8988T (cell line): ENCODE results near the gene GTF2B.
"Not testable (repeated sequence)": the region's sequence is repeated elsewhere in the genome, so short reads cannot be mapped to it uniquely, and the experiment has no call there.

Source experiments
- DNase-seq: peaks from one replicate; pipeline ENCODE4 v3.0.0; 2011

The GTF2B gene

DNA sequence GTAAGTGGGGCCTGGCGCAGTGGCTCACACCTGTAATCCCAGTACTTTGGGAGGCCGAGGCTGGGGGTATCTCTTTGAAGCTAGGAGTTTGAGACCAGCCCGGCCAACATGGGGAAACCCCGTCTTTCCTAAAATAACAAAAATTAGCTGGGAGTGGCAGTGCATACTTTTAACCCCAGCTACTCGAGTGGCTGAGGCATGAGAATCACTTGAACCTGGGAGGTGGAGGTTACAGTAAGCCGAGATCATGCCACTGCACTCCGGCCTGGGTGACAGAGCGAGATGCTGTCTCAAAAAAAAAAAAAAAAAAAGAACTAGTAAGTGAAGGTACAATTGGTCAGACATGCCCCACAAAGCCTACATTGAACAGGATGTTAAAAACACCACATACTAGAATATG is 10.7 kb downstream of the GTF2B start:
- DNase-seq = not testable (repeated sequence)

DNA sequence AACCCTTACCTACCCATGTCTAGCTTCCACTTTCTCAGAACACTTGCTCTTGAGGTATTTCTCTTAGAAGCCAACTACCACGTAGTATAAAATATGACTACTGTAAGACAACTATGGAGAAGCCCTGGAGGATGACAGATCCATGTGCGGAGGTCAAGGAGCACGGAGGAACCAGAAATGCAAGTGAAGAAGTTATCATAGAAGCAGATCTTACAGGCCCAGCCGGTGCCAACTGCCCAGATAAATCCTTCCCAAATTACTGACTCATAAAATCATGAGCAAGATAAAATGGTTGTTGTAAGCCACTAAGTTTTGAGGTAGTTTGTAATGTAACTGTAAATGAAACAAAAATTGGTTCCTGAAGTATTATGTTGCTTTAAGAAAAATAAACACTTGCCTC is 12.6 kb downstream of the GTF2B start:
- no peak for DNase-seq

DNA sequence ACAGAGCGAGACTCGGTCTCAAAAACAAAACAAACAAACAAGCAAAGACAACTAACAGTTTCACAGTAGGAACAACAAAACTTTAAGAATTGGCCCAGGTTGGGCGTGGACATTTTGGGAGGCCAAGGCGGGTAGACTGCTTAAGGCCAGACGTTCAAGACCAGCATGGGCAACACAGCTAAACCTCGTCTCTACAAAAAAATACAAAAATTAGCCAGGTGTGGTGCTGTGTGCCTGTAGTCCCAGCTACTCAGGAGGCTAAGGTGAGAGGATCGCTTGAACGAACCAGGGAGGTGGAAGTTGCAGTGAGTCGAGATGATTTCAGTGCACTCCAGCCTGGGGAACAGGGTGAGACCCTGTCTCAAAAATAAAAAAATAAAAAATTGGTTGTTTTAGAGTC is 13.5 kb downstream of the GTF2B start:
- DNase-seq = no peak

DNA sequence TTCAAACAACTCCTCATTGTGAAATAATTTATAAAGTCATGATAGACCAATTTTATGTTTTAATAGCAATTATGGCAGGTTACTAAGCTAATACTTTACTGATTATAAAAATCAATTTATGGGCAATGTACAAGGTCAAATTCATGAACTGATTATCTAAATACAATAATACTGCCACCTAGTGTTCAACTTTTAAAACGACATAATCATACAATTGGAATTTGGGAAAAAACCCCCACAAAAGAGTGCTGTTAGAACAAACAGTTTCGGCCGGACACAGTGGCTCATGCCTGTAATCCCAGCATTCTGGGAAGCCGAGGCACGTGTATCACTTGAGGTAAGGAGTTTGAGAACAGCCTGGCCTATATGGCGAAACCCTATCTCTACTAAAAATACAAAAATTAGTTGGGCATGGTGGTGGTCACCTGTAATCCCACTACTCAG is 14.0 kb downstream of the GTF2B start:
- no peak for DNase-seq

DNA sequence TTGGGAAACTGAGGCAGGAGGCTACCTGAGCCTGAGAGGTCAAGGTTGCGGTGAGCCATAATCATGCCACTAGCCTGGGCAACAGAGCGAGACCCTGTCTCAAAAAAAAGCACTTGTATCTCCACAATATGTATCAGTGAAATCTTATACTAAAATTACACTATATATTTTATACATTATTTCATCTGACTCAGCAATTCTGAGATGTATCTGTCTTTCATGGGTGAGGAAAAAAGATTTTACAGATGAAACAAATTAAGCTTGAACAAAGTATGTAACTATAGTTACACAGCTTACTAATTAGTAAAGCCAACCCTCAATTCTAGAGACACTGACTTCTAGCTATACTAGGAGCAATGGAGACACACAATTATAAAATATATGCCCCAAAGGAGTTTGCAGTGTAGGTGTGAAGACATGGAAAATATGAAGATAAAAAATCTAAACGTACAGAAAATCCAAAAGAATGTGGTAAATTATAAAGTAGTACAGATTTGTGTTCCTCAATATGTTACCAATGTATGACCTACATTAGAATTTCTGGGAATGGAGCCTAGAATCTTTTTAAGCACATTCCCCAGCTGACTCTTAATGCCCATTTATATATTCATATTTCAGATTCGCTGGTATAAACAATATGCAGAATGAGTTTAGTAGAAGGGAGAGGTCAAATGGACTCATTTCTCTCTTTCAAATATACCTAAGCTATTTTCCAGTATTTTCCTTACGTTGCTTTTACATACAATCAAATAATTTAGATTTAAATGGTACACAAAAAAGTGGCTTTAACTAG is 14.6 kb downstream of the GTF2B start:
- DNase-seq = no peak

DNA sequence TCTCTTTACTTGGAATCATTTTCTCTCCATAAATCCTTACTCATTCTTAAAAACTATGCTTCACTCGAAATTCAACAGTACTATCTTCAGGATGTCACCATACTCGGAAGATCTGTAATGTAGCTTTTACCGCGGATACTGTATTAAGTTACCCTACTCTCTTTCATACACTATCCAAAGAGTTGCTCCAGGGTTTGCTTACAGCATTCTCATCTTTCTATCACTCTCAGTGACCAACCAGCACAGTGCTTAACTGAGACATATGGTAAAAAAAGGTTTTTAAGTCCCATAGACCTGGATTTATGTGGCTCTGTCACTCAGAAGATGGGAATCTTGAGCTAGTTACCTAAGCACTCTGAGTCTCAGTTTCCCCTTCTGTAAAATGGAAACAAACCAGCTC is 15.8 kb downstream of the GTF2B start:
- DNase-seq = no peak

DNA sequence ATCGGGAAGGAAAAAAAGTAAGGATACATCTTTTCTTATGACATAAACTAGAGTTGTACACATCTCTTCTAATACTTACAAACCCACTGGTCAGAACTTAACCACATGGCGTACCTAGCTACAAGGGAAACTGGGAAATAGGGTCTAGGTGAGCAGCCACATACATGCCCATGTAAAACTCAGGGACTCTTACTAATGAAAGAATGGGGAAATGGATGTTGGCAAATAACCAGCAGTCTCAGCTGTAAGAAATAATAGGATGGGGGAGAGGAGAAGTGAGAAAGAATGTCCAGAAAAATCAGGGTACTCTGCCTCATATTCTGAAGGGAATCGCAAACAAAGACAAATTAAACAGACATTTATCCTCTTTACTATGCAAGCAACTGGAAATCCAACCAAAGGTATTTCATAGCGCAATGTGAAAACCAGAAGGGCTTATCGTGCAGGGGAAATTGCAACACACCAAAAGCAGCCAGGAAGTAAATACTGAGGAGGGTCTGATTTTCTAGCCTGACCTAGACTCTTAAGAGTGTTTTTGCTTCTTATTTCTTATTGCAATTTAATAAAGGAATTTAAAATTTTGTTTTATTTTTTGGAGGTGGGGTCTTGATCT is 17.5 kb downstream of the GTF2B start:
- no peak for DNase-seq

DNA sequence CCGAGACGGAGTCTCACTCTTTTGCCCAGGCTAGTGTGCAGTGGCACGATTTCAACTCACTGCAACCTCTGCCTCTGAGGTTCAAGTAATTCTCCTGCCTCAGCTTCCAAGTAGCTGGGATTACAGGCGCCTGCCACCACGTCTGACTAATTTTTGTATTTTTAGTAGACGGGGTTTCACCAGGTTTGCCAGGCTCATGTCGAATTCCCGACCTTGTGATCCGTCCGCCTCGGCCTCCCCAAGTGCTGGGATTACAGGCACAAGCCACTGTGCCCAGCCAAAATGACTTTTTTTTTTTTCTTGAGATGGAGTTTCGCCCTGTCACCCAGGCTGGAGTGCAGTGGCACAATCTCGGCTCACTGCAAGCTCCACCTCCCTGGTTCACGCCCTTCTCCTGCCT is 21.7 kb downstream of the GTF2B start:
- not testable (repeated sequence) for DNase-seq

DNA sequence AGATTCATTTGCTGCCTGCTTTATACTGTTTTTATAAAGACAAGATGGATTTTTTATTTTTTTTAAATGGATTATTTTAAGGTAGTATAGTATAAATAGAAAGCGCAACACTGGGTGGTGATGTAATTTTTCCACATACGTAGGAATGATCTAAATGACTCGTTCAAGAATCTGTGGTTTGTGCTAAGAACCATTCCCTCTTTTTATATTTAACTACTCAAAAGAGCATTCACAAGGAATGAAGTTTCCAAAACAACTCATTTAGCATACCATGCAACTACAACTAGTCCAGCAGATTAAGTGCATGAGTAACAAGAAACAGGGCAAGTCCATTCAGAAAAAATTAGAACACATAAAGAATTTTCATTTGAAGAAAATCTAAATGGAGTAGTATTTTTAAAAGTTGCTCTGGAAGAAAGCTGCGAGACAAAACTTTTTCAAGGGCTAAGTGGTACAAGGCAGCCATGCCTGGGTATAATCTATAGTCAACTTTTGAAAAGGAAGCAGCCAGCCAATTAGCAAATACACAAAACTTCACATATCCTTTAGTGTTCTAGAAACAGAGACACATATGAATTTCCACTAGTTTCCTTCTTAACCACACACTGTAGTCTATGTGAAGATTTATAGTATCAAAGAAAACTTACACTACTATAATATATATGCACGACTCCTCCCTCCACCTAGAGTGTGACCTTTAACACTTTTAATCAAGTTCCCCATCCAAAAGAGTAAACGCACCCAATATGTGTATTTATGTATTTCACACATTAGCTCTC is 23.4 kb downstream of the GTF2B start:
- no peak for DNase-seq

DNA sequence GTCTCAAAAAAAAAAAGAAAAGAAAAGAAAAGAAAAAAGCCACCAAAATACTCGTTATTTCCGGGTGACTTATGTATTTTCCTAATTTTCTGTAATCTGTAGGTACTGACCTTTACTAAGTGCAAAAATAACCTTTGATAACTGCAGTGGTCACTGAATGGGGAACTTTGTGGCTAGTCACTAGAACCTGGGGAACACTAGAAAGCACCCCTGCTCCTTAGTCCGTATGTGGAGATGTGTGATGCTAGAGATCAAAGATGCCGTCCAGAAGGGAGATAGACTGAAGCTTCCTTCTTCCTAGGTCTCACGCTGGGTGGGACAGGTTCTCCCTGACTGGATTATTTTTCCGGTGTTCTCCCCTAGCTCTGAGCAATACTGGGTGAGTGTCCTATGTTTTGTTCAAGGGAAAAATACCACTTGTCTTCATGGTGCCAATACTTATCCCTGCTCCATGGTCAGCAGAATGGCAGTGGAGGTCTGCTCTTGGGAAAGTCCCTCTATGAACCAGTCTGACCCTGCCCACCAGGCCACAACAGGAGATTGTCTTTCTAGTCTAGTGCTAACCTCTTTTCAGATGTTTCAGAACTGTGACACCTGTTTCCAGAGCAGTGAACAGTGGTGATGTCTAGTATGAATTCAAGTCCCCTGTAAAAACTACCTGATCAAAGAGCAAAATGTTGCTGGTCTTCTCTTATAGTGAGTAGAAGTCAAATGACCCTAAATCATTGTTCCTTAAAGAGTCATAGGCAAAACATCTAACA is 39.9 kb downstream of the GTF2B start:
- no peak for DNase-seq

DNA sequence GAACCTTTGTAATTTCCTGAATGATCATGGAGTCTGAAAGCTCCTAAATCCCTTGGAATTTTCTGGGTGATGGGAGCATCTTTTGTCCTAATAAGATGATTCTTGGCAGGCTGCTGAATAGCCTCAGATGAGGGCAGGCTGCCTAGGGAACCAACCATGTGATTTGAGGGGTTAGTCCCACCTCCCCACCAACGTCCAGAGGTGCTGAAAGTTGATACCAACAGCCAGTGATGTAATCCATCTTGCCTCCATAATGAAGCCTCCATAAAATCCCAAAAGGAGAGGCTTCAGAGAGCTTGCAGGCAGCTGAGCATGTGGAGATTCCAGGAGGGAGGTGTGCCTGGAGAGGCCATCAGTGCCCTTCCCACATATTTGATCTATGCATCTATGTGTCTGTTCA is 43.7 kb downstream of the GTF2B start:
- no peak for DNase-seq

DNA sequence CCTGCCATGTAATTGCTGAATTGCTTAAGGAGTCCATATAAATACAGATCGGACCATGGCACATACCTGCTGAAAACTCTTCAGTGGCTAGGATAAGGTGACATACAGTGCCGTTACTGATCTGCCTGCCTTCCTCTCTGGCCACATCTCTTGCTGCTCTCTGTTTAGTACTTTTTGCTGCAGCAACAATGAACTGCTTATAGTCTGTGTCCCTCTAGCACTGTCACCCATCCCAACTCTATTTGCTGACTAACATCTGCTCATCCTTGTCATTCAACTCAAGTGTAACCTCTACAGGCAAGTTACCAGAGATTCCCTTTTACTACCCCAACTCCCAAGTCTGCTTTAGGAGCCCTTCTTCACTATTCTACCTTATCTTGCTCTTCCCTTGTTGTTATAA is 65.6 kb downstream of the GTF2B start:
- DNase-seq = no peak

DNA sequence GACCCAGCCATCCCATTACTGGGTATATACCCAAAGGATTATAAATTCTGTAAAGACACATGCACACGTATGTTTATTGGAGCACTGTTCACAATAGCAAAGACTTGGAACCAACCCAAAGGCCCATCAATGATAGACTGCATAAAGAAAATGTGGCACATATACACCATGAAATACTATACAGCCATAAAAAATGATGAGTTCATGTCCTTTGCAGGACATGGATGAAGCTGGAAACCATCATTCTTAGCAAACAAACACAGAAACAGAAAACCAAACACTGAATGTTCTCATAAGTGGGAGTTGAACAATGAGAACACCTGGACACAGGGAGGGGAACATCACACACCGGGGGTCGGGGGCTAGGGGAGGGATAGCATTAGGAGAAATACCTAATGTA is 71.7 kb downstream of the GTF2B start:
- not testable (repeated sequence) for DNase-seq

DNA sequence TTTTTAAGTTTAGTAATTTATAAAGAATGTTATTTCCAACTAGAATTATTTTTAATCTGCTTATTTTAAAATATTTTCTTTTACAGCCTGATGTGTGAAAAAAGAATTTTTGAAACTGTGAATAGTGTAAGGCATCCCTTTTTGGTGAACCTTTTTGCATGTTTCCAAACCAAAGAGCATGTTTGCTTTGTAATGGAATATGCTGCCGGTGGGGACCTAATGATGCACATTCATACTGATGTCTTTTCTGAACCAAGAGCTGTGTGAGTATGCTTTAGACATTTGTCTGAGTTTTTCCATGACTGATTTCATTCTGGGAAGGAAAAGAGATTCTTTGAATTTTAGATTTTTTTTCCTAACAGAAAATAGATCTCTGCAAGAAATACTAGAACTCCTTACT is 77.9 kb downstream of the GTF2B start:
- DNase-seq = no peak

DNA sequence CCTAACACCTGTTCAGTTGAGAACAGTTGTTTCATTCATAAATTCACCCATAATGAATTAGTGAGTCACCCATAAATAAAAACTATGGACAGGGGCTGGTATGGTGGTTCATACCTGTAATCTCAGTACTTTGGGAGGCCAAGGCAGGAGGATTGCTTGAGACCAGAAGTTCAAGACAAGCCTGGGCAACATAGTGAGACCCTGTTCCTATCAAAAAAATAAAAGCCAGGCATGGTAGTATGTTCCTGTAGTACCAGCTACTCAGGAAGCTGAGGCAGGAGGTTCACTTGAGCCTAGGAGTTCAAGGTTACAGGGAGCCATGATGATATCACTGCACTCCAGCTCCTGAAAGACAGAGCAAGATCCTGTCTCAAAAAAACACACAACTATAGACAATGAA is 79.0 kb downstream of the GTF2B start:
- no peak for DNase-seq

DNA sequence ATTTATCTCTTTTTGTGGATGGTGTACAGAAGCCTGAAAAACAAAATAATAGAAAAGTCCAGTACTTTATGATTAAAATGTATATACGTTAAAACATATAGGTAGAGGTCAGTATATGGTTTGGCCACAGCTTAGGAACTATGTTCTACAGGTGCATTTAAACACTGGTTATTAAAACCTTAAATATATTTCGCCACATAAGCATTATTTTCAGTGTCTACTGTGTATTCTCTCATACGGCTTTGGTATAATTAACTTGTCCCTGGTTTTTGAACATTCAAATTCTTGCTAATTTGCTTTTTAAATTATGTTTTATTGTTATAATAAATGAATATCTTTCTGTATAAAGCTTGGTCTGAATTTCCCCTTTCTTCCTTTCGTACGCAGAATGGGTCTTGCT is 87.9 kb downstream of the GTF2B start:
- no peak for DNase-seq

DNA sequence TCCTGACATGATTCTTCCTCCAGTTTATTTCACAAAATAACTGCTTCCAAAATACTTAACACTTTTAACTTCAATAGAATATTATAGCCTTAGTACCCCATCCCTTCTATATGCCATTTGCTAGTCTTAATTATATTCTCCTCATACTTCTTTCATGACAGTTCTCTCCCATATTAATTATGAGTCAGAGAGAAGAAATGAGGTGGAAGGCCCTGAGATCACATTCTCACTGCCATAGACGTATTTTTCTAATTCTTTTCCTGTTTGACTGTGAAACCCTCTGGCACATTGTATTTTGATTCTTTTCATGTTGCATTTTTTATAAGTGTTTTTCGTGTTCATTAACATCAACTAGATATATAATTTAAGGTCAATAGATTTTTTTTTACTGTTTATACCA is 88.4 kb downstream of the GTF2B start:
- no peak for DNase-seq
